ENCODE results near the gene IGLON5.

Gene IGLON5

GRCh38 chr19:51294977-51295375 is 16.5 kb upstream of the IGLON5 start:
- Histone ChIP-seq H3K27ac (ENCODE audit: low read depth, low read length) (no peak overlapping the region), H3K79me2 (ENCODE audit: control insufficient read depth, insufficient read depth, low read length, poor library complexity) (no peaks in the 10 kb centered on the region), H3K14ac (ENCODE audit: low read length) (no peak overlapping the region), H3K4me3 (ENCODE audit: low read depth, low read length) (no peak overlapping the region), H3K4me1 (ENCODE audit: control insufficient read depth in 1 of 2, insufficient read depth in 2 of 2, low read length in 2 of 2) (no peaks in the 10 kb centered on the region), H4K8ac (ENCODE audit: low read depth, low read length) (no peak overlapping the region), H3K4me2 (ENCODE audit: low read length) (no peak overlapping the region), H2AK5ac (ENCODE audit: low read length) (no peak overlapping the region), H3K79me1 (ENCODE audit: low read length) (no peaks in the 10 kb centered on the region), H3K23ac (ENCODE audit: low read length) (no peak overlapping the region), H2BK5ac (ENCODE audit: low read depth, low read length, poor library complexity) (no peak overlapping the region), H2BK12ac (ENCODE audit: low read length) (no peak overlapping the region), H3K9ac (ENCODE audit: low read length) (no peak overlapping the region), H3K27me3 (ENCODE audit: insufficient read depth, low read length) (no peaks in the 10 kb centered on the region), H2BK120ac (ENCODE audit: insufficient read depth, low read length, poor library complexity) (no peak overlapping the region), H3K4ac (ENCODE audit: low read depth, low read length) (no peak overlapping the region), H3K36me3 (ENCODE audit: control insufficient read depth in 1 of 2, insufficient read depth in 2 of 2, low read length in 2 of 2) (no peaks in the 10 kb centered on the region), H3K9me3 (ENCODE audit: insufficient read depth, low read depth, low read length) (no peaks in the 10 kb centered on the region), H2AFZ (ENCODE audit: insufficient read depth, low read length, poor library complexity) (no peak overlapping the region), H4K91ac (ENCODE audit: low read depth, low read length) (no peak overlapping the region), H4K12ac (ENCODE audit: low read depth, low read length) (no peak overlapping the region), H3K18ac (ENCODE audit: low read length) (no peak overlapping the region)
- no peak for DNase-seq
- WGBS (ENCODE audit: extremely low coverage, insufficient coverage, insufficient read length) = no CpG with 5 or more reads among the region's 12 CpGs

GRCh38 chr19:51295382-51296126 is 15.9 kb upstream of the IGLON5 start:
- no peak overlapping the region for H3K4ac ChIP-seq (ENCODE audit: low read depth, low read length)
- H2AK5ac ChIP-seq (ENCODE audit: low read length) = no peak overlapping the region
- no peak overlapping the region for H3K4me2 ChIP-seq (ENCODE audit: low read length)
- no peak overlapping the region for H4K91ac ChIP-seq (ENCODE audit: low read depth, low read length)
- H3K14ac ChIP-seq (ENCODE audit: low read length) = no peak overlapping the region
- no peak for DNase-seq
- no peaks in the 10 kb centered on the region for H3K4me1 ChIP-seq (ENCODE audit: control insufficient read depth in 1 of 2, insufficient read depth in 2 of 2, low read length in 2 of 2)
- H2BK5ac ChIP-seq (ENCODE audit: low read depth, low read length, poor library complexity) = no peak overlapping the region
- no peak overlapping the region for H3K18ac ChIP-seq (ENCODE audit: low read length)
- H3K79me1 ChIP-seq (ENCODE audit: low read length) = no peaks in the 10 kb centered on the region
- H3K79me2 ChIP-seq (ENCODE audit: control insufficient read depth, insufficient read depth, low read length, poor library complexity) = no peaks in the 10 kb centered on the region
- no peak overlapping the region for H2AFZ ChIP-seq (ENCODE audit: insufficient read depth, low read length, poor library complexity)
- H3K4me3 ChIP-seq (ENCODE audit: low read depth, low read length) = no peak overlapping the region
- H4K12ac ChIP-seq (ENCODE audit: low read depth, low read length) = no peak overlapping the region
- no peaks in the 10 kb centered on the region for H3K9me3 ChIP-seq (ENCODE audit: insufficient read depth, low read depth, low read length)
- no peak overlapping the region for H4K8ac ChIP-seq (ENCODE audit: low read depth, low read length)
- H3K36me3 ChIP-seq (ENCODE audit: control insufficient read depth in 1 of 2, insufficient read depth in 2 of 2, low read length in 2 of 2) = no peaks in the 10 kb centered on the region
- no peak overlapping the region for H3K9ac ChIP-seq (ENCODE audit: low read length)
- H3K27me3 ChIP-seq (ENCODE audit: insufficient read depth, low read length) = no peaks in the 10 kb centered on the region
- no peak overlapping the region for H2BK12ac ChIP-seq (ENCODE audit: low read length)
- no peak overlapping the region for H2BK120ac ChIP-seq (ENCODE audit: insufficient read depth, low read length, poor library complexity)
- H3K23ac ChIP-seq (ENCODE audit: low read length) = no peak overlapping the region
- no peak overlapping the region for H3K27ac ChIP-seq (ENCODE audit: low read depth, low read length)
- WGBS (ENCODE audit: extremely low coverage, insufficient coverage, insufficient read length) = no CpG with 5 or more reads among the region's 15 CpGs

- H3K79me2 ChIP-seq (ENCODE audit: control insufficient read depth, insufficient read depth, low read length, poor library complexity) = no peaks in the 10 kb centered on the region
- no peak overlapping the region for H2BK120ac ChIP-seq (ENCODE audit: insufficient read depth, low read length, poor library complexity)
- H3K9me3 ChIP-seq (ENCODE audit: insufficient read depth, low read depth, low read length) = no peaks in the 10 kb centered on the region
- H3K27me3 ChIP-seq (ENCODE audit: insufficient read depth, low read length) = no peaks in the 10 kb centered on the region
- no peak overlapping the region for H3K23ac ChIP-seq (ENCODE audit: low read length)
- no peak for DNase-seq
- no peak overlapping the region for H3K4me2 ChIP-seq (ENCODE audit: low read length)
- H4K8ac ChIP-seq (ENCODE audit: low read depth, low read length) = no peak overlapping the region
- no peak overlapping the region for H3K27ac ChIP-seq (ENCODE audit: low read depth, low read length)
- no peak overlapping the region for H4K91ac ChIP-seq (ENCODE audit: low read depth, low read length)
- no peak overlapping the region for H2BK5ac ChIP-seq (ENCODE audit: low read depth, low read length, poor library complexity)
- H3K9ac ChIP-seq (ENCODE audit: low read length) = no peak overlapping the region
- H3K36me3 ChIP-seq (ENCODE audit: control insufficient read depth in 1 of 2, insufficient read depth in 2 of 2, low read length in 2 of 2) = no peaks in the 10 kb centered on the region
- no peak overlapping the region for H4K12ac ChIP-seq (ENCODE audit: low read depth, low read length)
- H2BK12ac ChIP-seq (ENCODE audit: low read length) = no peak overlapping the region
- no CpG with 5 or more reads among the region's 9 CpGs for WGBS (ENCODE audit: extremely low coverage, insufficient coverage, insufficient read length)
- no peak overlapping the region for H2AFZ ChIP-seq (ENCODE audit: insufficient read depth, low read length, poor library complexity)
- H3K79me1 ChIP-seq (ENCODE audit: low read length) = no peaks in the 10 kb centered on the region
- H3K4me1 ChIP-seq (ENCODE audit: control insufficient read depth in 1 of 2, insufficient read depth in 2 of 2, low read length in 2 of 2) = no peaks in the 10 kb centered on the region
- H3K14ac ChIP-seq (ENCODE audit: low read length) = no peak overlapping the region
- H3K4me3 ChIP-seq (ENCODE audit: low read depth, low read length) = no peak overlapping the region
- H3K4ac ChIP-seq (ENCODE audit: low read depth, low read length) = no peak overlapping the region
- no peak overlapping the region for H3K18ac ChIP-seq (ENCODE audit: low read length)
- H2AK5ac ChIP-seq (ENCODE audit: low read length) = no peak overlapping the region
Measured at GRCh38 chr19:51296336-51297093, 14.9 kb upstream of the IGLON5 start.

GRCh38 chr19:51297406-51297805 is 14.0 kb upstream of the IGLON5 start:
- H3K36me3 ChIP-seq (ENCODE audit: control insufficient read depth in 1 of 2, insufficient read depth in 2 of 2, low read length in 2 of 2) = no peaks in the 10 kb centered on the region
- no peak overlapping the region for H4K12ac ChIP-seq (ENCODE audit: low read depth, low read length)
- no peaks in the 10 kb centered on the region for H3K79me1 ChIP-seq (ENCODE audit: low read length)
- no peak overlapping the region for H2AFZ ChIP-seq (ENCODE audit: insufficient read depth, low read length, poor library complexity)
- WGBS (ENCODE audit: extremely low coverage, insufficient coverage, insufficient read length) = no CpG with 5 or more reads among the region's 5 CpGs
- H3K27ac ChIP-seq (ENCODE audit: low read depth, low read length) = no peak overlapping the region
- H4K8ac ChIP-seq (ENCODE audit: low read depth, low read length) = no peak overlapping the region
- H3K18ac ChIP-seq (ENCODE audit: low read length) = no peak overlapping the region
- H4K91ac ChIP-seq (ENCODE audit: low read depth, low read length) = no peak overlapping the region
- no peak overlapping the region for H3K23ac ChIP-seq (ENCODE audit: low read length)
- no peak overlapping the region for H2BK120ac ChIP-seq (ENCODE audit: insufficient read depth, low read length, poor library complexity)
- DNase-seq = no peak
- H3K14ac ChIP-seq (ENCODE audit: low read length) = no peak overlapping the region
- no peak overlapping the region for H3K9ac ChIP-seq (ENCODE audit: low read length)
- no peak overlapping the region for H3K4ac ChIP-seq (ENCODE audit: low read depth, low read length)
- no peak overlapping the region for H2BK5ac ChIP-seq (ENCODE audit: low read depth, low read length, poor library complexity)
- no peak overlapping the region for H2AK5ac ChIP-seq (ENCODE audit: low read length)
- no peaks in the 10 kb centered on the region for H3K79me2 ChIP-seq (ENCODE audit: control insufficient read depth, insufficient read depth, low read length, poor library complexity)
- no peak overlapping the region for H3K4me3 ChIP-seq (ENCODE audit: low read depth, low read length)
- no peak overlapping the region for H2BK12ac ChIP-seq (ENCODE audit: low read length)
- no peaks in the 10 kb centered on the region for H3K27me3 ChIP-seq (ENCODE audit: insufficient read depth, low read length)
- H3K9me3 ChIP-seq (ENCODE audit: insufficient read depth, low read depth, low read length) = no peaks in the 10 kb centered on the region
- no peak overlapping the region for H3K4me2 ChIP-seq (ENCODE audit: low read length)
- H3K4me1 ChIP-seq (ENCODE audit: control insufficient read depth in 1 of 2, insufficient read depth in 2 of 2, low read length in 2 of 2) = no peaks in the 10 kb centered on the region

All from trophoblast cell (in vitro differentiated cells and primary cell).